D721Med (cell line): ENCODE data around the gene P3H2.

Experiments used
- DNase-seq: peaks from one replicate; pipeline ENCODE4 v3.0.0; 2011; ENCODE audit warnings: low spot score; ENCODE audit not compliant: insufficient read length
- FAIRE-seq: peaks from 2 replicates; lab custom pipeline; 2011; peaks lifted over from hg19 to GRCh38; lab: Jason Lieb, UNC
- TF ChIP-seq, protein P1 (sequence below): IDR thresholded peaks from 2 replicates; pipeline ENCODE4 v1.5.1; 2012; ENCODE audit warnings: mild to moderate bottlenecking, control low read depth; ENCODE audit not compliant: insufficient read depth; ENCODE audit errors: missing control alignments

Gene P3H2

DNA sequence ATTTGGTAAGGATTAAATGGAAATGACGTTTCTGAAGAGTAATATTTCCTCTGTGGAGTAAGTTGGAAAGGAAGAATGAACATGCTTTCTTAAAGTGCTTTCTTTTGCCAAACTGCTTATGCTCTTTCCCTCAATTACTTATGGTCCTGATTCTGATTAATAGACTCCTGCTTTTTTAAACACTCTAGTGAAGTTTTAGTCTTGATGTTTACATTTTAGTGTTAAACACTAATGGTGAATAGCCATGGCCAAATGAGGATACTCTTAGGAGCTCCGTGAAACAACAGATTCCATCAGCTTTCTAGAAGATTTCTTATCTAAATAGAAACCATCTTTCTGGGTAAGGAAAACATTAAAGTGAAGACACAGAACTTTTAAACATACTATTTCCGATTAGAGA is 117.6 kb downstream of the P3H2 start:
- DNase-seq (no peak), FAIRE-seq (no peak)
- TF ChIP-seq, protein P1, sequence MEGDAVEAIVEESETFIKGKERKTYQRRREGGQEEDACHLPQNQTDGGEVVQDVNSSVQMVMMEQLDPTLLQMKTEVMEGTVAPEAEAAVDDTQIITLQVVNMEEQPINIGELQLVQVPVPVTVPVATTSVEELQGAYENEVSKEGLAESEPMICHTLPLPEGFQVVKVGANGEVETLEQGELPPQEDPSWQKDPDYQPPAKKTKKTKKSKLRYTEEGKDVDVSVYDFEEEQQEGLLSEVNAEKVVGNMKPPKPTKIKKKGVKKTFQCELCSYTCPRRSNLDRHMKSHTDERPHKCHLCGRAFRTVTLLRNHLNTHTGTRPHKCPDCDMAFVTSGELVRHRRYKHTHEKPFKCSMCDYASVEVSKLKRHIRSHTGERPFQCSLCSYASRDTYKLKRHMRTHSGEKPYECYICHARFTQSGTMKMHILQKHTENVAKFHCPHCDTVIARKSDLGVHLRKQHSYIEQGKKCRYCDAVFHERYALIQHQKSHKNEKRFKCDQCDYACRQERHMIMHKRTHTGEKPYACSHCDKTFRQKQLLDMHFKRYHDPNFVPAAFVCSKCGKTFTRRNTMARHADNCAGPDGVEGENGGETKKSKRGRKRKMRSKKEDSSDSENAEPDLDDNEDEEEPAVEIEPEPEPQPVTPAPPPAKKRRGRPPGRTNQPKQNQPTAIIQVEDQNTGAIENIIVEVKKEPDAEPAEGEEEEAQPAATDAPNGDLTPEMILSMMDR = no peak

DNA sequence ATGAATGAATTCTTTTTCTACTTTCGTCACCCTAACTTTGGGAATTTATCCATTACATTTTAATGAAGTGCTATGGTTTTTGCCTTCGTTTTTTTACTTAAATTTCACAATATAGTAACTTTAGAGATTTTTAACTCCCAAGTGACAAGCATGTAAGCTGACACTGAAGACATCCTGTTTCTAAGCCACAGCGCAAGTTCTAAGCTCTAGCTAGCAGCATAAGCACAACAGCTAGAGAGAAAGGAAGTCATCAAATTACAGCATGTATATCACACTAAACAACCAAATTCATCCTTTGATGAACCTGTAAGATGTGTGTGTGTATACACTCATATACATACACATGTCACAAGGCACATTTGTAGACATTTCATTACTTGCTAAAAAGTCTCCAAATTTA is 119.3 kb downstream of the P3H2 start:
- FAIRE-seq (no peak), DNase-seq (no peak)
- TF ChIP-seq, protein P1 = no peak

DNA sequence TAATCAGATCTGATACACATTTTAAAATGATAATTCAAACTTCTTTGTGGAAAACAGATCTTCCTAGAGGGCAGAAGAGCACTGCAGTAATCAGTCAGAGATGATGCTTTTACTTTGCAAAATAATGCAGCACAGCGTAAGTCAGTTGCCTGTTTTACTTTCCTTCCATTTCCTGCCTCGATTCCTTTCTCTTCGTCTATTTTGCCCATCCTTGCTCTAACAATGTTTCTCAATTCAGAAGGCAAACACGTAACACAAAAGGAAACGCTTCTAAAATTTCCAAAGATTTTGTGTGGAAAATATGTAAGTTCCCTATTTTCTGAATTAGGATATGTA is 119.9 kb downstream of the P3H2 start:
- FAIRE-seq = no peak
- TF ChIP-seq, protein P1 = no peak
- DNase-seq = no peak

DNA sequence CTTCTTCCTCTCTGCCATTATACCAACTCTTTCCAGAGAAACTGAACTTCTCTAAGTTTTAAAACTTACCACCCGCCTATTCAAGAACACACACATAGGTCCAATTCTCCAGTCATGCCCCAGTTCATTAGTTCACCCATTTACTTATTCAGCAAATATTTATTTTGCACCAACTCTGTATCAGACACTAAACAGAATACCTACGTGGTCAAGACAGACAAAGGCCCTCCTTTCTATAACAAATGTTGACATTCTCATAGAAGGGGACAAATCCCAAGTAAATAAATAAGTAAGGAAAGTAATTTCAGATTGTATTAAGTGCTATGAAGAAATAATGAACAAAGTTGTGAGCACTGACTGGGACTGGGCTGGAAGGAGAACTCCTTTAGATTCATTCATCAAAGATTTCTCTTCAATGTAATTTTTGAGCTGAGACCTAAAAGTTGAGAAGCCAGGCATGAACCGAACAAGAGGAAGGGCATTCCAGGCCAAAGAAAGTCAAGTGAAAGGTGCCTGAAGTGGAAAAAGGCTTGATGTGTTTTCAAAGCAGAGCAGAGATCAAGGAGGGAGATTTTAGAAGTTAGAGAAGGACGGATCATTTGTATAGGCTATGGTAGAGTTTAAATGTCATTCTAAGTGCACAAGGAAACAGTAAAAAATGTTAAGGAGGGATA is 120.4 kb downstream of the P3H2 start:
- TF ChIP-seq, protein P1 = no peak
- no peak for FAIRE-seq
- no peak for DNase-seq

DNA sequence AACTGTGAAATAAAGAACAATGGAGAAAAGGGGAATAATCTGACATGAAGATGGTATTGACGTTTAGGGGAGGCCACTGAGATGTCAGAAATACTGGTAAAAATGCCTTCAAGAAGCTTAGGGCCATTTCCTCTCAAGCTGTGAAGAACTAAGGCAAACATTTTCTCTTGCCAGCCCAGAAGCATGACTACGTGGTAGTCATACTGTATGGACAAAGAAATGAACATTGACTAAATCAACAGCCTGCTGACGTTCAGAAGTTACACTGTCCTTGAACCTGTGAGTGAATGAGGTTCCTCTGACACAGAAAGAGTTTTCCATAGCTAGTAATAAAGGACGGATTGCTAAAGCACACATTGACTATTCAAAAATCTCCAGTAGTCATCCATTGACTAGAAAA is 121.0 kb downstream of the P3H2 start:
- DNase-seq (no peak), FAIRE-seq (no peak)
- TF ChIP-seq, protein P1 = no peak

DNA sequence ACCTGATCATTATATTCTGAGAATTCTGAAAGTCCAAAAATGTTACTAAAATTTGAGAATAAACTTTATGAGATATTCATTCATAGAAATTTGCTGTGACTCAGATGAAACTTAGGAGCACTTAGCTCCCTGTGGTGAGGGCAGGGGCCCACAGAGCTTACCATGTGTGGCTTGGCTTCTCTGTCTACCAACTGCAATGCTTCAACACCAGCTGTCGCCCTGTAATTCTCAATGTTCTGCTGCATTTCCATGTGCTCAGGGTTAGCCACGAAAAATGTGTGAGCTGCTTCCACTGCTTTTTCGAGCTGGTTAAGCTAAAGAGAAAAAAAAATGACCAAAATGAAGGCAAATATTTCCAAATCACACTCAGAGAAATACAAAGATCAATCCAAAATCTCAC is 125.6 kb downstream of the P3H2 start:
- DNase-seq (no peak), FAIRE-seq (no peak)
- TF ChIP-seq, protein P1 = no peak

DNA sequence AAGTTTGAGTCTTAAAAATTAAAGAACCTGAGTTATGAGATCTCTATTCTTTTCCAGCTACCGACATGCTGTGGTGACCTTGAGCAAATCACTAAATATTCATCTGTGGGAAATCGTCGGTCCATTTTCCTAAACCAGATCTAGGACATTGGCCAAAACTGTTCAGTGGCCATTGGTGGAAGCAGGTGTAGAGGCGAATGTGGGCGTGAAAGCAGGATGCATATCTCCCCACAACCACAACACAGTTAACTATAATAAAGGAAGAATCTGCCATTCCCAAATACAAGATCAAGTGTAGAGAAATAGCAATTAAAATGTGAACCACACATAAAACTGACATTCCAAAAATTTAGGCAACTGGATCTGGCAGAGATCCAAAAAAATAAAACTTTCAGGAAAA is 129.9 kb downstream of the P3H2 start:
- TF ChIP-seq, protein P1 = no peak
- FAIRE-seq (no peak), DNase-seq (no peak)
